HG02884 (cell line): ENCODE measurements around the gene SPDYE18.
"Not testable (repeated sequence)": the region's sequence is repeated elsewhere in the genome, so short reads cannot be mapped to it uniquely, and the experiment has no call there.

ENCODE experiments used
- ATAC-seq: cut with Tn5 transposase; IDR thresholded peaks from one replicate; pipeline ENCODE4 v1.9.1; 2021; ENCODE audit warnings: mild to moderate bottlenecking, moderate library complexity; ENCODE audit not compliant: unreplicated experiment

The SPDYE18 gene, protein sequence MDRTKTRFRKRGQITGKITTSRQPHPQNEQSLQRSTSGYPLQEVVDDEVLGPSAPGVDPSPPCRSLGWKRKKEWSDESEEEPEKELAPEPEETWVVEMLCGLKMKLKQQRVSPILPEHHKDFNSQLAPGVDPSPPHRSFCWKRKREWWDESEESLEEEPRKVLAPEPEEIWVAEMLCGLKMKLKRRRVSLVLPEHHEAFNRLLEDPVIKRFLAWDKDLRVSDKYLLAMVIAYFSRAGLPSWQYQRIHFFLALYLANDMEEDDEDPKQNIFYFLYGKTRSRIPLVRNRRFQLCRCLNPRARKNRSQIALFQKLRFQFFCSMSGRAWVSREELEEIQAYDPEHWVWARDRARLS

GRCh38 chr7:77062557-77062956 is at the start of gene SPDYE18:
Gene SPDYE18 (minus strand): TSS chr7:77062558. CDS start chr7:77060512, 2,046 bp downstream.
- ATAC-seq = not testable (repeated sequence)

DNA sequence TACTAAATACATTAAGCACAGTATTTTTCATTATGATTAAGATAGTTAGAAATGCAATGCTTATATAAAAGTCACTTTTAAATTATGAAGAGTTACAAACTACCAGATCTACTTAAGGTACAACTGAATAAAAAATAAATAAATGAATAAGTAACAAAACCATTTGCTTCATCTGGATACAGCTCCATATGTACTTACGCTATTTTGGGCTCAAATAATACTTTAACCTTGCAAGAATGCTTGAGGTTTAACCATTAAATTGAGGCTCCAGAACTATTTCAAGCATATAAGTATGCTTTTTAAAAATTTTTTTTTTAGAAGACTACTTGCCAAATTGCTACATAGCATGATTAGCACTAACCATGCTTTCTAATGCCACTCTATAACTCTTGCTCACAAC is 46.0 kb upstream of the SPDYE18 start:
- ATAC-seq = not testable (repeated sequence)

- ATAC-seq = not testable (repeated sequence)
Measured at GRCh38 chr7:77107659-77108058, 45.3 kb upstream of the SPDYE18 start.

DNA sequence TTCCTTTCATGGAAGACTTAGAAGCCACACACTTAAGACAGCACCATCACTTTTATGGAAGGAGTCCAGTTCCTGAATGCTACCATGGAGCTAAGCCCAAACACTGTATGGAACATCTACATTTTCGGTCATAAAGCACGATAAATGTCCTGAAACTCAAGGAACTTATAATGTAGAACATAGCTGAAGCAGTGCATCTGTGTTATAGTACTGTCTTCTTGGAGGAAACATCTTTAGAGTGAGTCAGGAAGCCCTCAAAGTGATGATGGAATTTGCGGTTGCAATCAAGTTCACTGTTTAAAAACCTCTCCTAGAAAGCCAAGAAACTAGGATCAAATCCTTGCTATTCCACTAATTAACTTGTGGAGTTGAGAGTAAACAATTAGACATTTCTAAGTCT is 43.5 kb upstream of the SPDYE18 start:
- ATAC-seq = not testable (repeated sequence)

- ATAC-seq = not testable (repeated sequence)
Measured at GRCh38 chr7:77102671-77103070, 40.3 kb upstream of the SPDYE18 start.

DNA sequence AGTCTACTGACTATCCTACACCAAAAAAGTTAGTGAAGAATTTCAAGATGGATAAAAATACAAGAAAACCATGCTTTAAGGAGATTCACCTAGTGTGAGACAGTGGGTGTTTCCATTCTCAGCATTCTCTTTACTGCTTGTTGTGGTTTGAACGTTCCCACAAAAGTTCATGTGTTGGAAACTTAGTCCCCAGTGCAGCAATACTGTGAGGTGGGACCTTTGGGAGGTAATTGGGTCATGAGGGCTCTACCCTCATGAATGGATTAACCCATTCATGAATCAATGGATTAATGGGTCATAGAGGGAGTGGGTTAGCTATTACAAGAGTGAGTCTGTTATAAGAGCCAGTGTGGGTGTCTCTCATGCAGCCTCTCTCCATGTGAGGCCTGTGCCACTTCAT is 38.8 kb upstream of the SPDYE18 start:
- ATAC-seq = not testable (repeated sequence)

DNA sequence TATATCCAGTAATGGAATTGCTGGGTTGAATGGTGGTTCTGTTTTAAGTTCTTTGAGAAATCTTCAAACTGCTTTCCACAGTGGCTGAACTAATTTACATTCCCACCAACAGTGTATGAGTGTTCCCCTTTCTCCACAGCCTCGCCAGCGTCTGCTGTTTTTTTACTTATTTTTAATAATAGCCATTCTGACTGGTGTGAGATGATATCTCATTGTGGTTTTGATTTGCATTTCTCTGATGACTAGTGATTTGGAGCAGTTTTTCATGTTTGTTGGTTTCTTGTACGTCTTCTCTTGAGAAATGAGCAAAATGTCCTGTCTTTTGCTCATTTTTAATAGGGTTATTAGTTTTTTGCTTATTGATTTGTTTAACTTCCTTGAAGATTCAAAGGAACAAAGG is 38.1 kb upstream of the SPDYE18 start:
- ATAC-seq = not testable (repeated sequence)

DNA sequence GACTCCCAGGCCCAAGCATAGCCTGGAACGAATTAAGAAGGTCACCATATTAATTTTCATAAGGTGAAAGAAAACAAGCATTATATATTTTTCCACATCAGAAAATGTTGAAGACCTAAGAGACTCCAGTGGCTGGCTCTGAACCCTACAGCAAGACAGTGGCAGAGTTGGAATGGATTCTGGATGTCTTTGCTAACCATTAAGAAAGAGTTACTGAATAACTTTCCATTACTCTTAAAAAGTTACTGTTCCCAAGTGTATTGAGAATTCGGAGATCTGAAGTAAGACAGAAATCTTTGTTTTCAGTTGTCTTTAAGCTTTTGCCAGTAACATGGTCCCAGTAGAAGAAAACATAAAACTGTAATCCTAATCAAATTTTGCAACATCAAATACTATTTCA is 29.9 kb upstream of the SPDYE18 start:
- ATAC-seq = not testable (repeated sequence)

DNA sequence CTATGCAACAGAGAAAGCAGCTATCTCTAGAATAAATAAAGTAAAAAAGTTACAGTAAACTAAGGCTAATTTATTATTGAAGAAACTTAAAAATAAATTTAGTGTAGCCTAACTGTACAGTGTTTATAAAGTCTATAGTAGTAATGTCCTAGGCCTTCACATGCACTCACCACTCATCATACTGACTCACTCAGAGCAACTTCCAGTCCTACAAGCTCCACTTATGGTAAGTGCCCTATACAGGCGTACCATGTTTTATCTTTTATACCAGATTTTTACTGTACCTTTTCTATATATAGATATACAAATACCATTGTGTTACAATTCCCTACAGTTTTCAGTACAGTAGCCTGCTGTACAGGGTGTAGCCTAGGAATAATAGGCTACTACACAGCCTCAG is 19.8 kb upstream of the SPDYE18 start:
- not testable (repeated sequence) for ATAC-seq

- not testable (repeated sequence) for ATAC-seq
Measured at GRCh38 chr7:77080236-77080635, 17.9 kb upstream of the SPDYE18 start.

DNA sequence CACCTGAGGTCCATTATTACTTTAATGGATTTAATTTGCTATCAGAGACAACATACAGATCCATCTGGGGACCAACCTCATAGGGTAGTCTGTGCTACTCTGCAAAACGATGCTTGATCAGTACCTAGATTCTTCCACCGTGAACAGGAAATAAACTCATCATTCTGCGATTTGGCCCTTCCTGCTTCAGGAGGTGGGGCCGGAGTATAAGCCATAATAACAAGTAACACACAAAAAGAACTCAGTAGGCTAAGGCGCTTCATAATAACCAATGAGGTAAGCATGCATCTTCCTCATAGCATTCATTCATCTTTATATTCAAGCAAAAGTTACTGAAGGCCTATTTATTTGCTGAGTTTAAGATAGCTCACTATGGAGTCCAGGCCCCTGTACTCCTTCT is 17.3 kb upstream of the SPDYE18 start:
- not testable (repeated sequence) for ATAC-seq

DNA sequence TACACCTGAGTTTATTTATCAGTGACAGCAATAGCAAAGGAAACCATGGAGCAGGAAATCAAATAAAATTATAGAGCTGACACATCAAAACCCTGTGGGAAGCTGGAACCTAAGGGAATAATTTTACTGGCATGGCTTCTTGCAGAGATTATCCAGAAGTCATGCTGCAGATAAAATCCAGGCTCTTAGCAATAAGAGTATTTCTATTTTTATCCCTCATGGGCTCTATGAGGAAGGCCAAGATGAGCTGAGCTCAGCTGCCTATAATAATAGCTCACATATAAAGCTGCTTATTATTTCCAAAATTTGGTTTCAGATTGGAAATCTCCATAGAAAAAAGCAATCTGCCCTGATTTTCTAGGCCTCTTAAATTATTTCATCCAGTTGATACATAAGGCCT is 16.8 kb upstream of the SPDYE18 start:
- ATAC-seq = not testable (repeated sequence)

DNA sequence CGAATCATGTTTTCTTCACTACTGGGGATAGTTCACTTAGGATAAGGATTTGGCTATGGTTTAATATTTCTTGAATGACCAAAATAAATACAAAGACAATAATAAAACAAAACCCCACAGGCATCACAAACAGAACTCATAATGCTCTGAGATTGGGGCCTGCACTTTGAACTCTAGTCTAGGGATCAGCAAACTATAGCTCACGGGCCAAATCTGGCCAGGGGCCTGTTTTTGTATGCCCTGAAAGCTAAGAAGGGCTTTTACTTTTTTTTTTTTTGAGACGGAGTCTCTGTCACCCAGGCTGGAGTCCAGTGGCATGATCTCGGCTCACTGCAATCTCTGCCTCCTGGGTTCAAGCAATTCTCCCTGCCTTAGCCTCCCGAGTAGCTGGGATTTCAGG is 14.7 kb upstream of the SPDYE18 start:
- not testable (repeated sequence) for ATAC-seq

DNA sequence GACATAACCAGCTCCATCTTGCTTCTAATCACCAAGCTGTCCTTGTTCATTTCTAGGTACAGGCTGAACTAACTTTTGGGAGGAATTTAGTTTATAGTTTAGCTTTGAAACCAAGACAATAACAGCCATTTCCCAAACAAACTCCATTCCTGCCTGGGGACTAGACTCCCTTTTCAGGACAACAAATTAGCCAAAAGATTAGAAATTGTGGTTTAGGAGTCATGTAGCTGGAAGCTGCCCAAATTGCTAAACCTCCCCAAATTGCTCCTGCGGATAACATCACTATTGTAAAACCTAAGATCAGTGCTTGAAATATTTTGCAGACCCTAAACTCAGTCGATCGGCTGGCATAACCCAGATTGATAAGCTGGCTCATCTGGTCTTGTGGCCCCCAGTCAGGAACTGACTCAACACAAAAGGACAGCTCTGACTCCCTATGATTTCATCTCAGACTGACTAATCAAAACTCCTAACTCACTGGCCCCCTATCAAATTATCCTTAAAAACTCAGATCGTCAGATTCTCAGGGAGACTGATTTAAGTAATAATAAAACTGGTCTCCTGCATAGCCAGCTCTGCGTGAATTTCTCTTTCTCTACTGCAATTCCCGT is 12.5 kb upstream of the SPDYE18 start:
- not testable (repeated sequence) for ATAC-seq

DNA sequence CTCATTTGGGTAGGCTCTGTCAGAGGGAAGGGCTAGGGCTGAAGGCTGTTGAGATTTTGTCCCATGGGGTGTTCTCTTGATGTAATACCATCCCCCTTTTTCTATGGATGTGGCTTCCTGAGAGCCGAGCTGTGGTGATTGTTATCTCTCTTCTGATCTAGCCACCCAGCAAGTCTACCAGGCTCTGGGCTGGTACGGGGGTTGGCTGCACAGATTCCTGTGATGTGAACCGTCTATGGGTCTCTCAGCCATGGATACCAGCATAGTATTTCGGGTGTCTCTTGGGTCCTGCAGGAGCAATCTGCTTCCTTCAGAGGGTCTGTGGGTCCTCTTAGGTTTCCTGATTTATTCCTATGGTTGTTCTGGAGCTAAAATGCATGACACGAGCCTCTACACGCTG is 8.8 kb upstream of the SPDYE18 start:
- not testable (repeated sequence) for ATAC-seq

GRCh38 chr7:77065869-77066268 is 3.5 kb upstream of the SPDYE18 start:
- ATAC-seq = not testable (repeated sequence)

GRCh38 chr7:77063732-77064131 is 1.4 kb upstream of the SPDYE18 start:
- not testable (repeated sequence) for ATAC-seq

- not testable (repeated sequence) for ATAC-seq
Measured at GRCh38 chr7:77032261-77032660, 30.1 kb downstream of the SPDYE18 start, which contains the start of gene SPDYE17. Gene SPDYE17 (minus strand): TSS chr7:77032361. CDS start chr7:77030570, 1,791 bp downstream.

DNA sequence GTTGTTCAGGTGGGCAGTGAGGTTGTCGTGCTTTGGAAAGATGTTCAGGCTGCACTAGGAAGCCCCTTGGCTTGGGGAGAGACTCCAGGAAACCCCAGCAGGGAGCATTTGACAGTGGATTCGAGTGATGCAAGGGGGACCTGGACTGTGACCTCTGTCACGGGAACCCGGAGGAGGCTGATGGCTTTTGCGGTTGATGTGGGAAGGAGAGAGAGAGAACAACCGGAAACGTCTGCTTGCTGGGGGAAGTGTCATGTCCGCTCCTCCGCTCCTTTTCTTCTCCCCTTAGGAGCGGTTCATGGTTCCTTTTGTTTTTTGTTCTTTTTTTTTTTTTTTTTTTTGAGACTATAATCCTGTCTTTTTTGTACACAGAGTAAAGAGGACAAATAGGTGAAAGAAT is 36.0 kb downstream of the SPDYE18 start:
- ATAC-seq = not testable (repeated sequence)

DNA sequence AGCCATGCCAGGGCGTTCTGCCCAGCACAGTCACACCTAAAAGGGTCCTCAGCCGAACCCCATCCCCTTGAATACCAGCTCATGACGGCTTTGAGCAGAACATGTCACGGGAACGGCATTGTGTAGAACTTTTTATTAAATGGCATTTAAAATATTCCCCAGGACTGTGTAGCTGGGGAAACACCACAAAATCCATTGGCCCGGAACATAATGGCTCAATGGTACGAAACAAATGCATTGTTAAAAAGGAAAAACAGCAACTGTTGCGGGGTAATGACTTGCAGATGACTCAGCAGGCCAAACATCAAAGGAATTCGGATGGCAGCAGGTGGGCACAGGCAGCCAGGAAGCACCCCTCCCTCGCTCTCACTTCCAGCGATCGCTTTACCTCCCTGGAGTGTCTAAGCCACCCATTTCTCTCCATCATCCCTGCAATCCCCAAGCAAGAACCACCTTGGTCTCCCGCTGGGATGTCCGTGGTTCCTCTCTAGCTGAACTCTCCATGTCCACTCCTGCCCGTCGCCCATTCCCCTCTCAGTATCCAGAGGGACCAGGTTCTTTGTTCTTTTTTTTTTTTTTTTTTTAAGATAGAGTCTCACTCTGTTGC is 52.2 kb downstream of the SPDYE18 start:
- ATAC-seq = not testable (repeated sequence)

- not testable (repeated sequence) for ATAC-seq
Measured at GRCh38 chr7:77008000-77008399, 54.4 kb downstream of the SPDYE18 start.
